ENCODE data around the gene C2orf72. TPM values are rescaled to one million over a fixed set of nuclear protein-coding genes. Genes with fewer than 3 reads are reported as not detected.
"Not testable (repeated sequence)": the region's sequence is repeated elsewhere in the genome, so short reads cannot be mapped to it uniquely, and the experiment has no call there.

Gene C2orf72
- total RNA-seq, 1 experiment from 2014 or later = 3.2 TPM

DNA sequence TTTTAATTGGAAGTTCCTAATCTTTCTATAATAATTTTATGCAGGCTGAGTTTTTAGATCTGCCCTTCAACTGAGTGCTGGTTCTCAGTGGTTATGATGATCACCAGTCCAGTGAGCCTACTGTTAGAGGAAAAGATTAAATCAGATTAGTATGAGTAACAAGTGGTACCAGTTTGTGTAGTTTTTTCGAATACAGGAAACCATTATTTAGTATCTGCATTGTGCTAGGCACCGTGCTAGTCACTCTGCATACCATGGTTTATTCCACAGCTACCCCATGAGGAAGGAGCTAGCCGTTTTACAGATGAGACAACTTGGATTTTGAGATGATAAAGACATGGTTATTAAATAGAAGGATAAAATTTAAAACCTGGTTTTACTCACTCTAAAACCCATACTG, 25.5 kb downstream of the C2orf72 start:
- no peak overlapping the region for H3K4me3 ChIP-seq (ENCODE audit: low read depth in 2 of 2, low read length in 2 of 2)
- intact Hi-C loops (cut with micrococcal nuclease; ENCODE audit: unreplicated experiment) = no loop called here
- DNase-seq (ENCODE audit: low read depth, low spot score) (no peak), ATAC-seq (no peak)
- no peak for TF ChIP-seq POLR2AphosphoS5 (IDR thresholded peaks at IDR 0.05; ENCODE audit: low read depth, low read length)
- H3K36me3 ChIP-seq (ENCODE audit: control insufficient read depth, insufficient read depth, low read length) = peaks cover 53% of the 10 kb centered on the region
- H3K27ac ChIP-seq (ENCODE audit: low read length) = no peak overlapping the region
- H3K9me3 ChIP-seq (ENCODE audit: control insufficient read depth, insufficient read depth, low read depth, low read length) = no peaks in the 10 kb centered on the region
- ChIA-PET POLR2A (no interaction called here), CTCF (interaction anchor here (0.7 kb wide), 1 partner anchor 10 kb away, joined by 3 read pairs; no protein-coding TSS in a partner anchor)
- no peaks in the 10 kb centered on the region for H3K27me3 ChIP-seq (ENCODE audit: control insufficient read depth, insufficient read depth, low read length)
- no TSS peak for BruUV-seq (replicated peaks)
- H3K4me1 ChIP-seq (ENCODE audit: control insufficient read depth, insufficient read depth, low read length) = peaks cover 31% of the 10 kb centered on the region
- in situ Hi-C loops (cut with HindIII; ENCODE audit: low pct_unique_long_range_greater_than_20kb, low sequenced_read_pairs) = no loop called here

DNA sequence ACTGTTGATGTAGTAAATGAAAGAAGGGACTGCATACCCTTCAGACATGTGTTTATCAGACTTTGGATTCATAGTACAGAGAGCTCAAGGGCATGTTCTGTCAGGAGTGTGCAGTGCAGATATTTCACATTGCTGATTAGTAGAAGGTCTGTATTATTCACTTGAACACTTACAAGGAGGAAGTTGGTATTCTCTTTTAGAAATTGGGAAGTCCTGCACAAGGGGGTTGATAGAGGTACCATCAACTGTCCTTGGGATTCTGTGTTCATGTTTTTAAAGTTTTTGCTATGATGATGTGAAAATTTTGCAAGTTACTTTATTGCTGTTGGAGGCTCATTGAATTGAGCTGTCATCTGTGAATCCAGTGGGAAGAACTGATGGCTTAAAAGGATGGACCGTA, 26.0 kb downstream of the C2orf72 start:
- DNase-seq (ENCODE audit: low read depth, low spot score) = no peak
- Histone ChIP-seq H3K9me3 (ENCODE audit: control insufficient read depth, insufficient read depth, low read depth, low read length) (no peaks in the 10 kb centered on the region), H3K4me1 (ENCODE audit: control insufficient read depth, insufficient read depth, low read length) (peaks cover 31% of the 10 kb centered on the region), H3K27ac (ENCODE audit: low read length) (no peak overlapping the region), H3K36me3 (ENCODE audit: control insufficient read depth, insufficient read depth, low read length) (peaks cover 51% of the 10 kb centered on the region), H3K4me3 (ENCODE audit: low read depth in 2 of 2, low read length in 2 of 2) (no peak overlapping the region), H3K27me3 (ENCODE audit: control insufficient read depth, insufficient read depth, low read length) (no peaks in the 10 kb centered on the region)
- intact Hi-C loops (cut with micrococcal nuclease; ENCODE audit: unreplicated experiment) (no loop called here), in situ Hi-C loops (cut with HindIII; ENCODE audit: low pct_unique_long_range_greater_than_20kb, low sequenced_read_pairs) (no loop called here)
- no peak for ATAC-seq
- BruUV-seq (replicated peaks) = no TSS peak
- CTCF ChIA-PET = no interaction called here
- TF ChIP-seq TCF7L2 (IDR thresholded peaks at IDR 0.05; ENCODE audit: low read depth, low read length) = no peak
- TF ChIP-seq POLR2AphosphoS5 (IDR thresholded peaks at IDR 0.05; ENCODE audit: low read depth, low read length) = no peak
- TF ChIP-seq, protein P1, sequence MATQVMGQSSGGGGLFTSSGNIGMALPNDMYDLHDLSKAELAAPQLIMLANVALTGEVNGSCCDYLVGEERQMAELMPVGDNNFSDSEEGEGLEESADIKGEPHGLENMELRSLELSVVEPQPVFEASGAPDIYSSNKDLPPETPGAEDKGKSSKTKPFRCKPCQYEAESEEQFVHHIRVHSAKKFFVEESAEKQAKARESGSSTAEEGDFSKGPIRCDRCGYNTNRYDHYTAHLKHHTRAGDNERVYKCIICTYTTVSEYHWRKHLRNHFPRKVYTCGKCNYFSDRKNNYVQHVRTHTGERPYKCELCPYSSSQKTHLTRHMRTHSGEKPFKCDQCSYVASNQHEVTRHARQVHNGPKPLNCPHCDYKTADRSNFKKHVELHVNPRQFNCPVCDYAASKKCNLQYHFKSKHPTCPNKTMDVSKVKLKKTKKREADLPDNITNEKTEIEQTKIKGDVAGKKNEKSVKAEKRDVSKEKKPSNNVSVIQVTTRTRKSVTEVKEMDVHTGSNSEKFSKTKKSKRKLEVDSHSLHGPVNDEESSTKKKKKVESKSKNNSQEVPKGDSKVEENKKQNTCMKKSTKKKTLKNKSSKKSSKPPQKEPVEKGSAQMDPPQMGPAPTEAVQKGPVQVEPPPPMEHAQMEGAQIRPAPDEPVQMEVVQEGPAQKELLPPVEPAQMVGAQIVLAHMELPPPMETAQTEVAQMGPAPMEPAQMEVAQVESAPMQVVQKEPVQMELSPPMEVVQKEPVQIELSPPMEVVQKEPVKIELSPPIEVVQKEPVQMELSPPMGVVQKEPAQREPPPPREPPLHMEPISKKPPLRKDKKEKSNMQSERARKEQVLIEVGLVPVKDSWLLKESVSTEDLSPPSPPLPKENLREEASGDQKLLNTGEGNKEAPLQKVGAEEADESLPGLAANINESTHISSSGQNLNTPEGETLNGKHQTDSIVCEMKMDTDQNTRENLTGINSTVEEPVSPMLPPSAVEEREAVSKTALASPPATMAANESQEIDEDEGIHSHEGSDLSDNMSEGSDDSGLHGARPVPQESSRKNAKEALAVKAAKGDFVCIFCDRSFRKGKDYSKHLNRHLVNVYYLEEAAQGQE (IDR thresholded peaks at IDR 0.05; ENCODE audit: insufficient read depth in 1 of 2, low read depth in 2 of 2, low read length in 1 of 2) = no peak
- TF ChIP-seq SIN3A (IDR thresholded peaks at IDR 0.05; ENCODE audit: borderline replicate concordance, insufficient read depth, low read depth, low read length) = no peak
- TF ChIP-seq, protein P2, sequence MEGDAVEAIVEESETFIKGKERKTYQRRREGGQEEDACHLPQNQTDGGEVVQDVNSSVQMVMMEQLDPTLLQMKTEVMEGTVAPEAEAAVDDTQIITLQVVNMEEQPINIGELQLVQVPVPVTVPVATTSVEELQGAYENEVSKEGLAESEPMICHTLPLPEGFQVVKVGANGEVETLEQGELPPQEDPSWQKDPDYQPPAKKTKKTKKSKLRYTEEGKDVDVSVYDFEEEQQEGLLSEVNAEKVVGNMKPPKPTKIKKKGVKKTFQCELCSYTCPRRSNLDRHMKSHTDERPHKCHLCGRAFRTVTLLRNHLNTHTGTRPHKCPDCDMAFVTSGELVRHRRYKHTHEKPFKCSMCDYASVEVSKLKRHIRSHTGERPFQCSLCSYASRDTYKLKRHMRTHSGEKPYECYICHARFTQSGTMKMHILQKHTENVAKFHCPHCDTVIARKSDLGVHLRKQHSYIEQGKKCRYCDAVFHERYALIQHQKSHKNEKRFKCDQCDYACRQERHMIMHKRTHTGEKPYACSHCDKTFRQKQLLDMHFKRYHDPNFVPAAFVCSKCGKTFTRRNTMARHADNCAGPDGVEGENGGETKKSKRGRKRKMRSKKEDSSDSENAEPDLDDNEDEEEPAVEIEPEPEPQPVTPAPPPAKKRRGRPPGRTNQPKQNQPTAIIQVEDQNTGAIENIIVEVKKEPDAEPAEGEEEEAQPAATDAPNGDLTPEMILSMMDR (IDR thresholded peaks at IDR 0.05) = no peak
- POLR2A ChIA-PET = no interaction called here

GRCh38 chr2:231065966-231066365, 28.6 kb downstream of the C2orf72 start:
- Histone ChIP-seq H3K9me3 (ENCODE audit: control insufficient read depth, insufficient read depth, low read depth, low read length) (no peaks in the 10 kb centered on the region), H3K4me1 (ENCODE audit: control insufficient read depth, insufficient read depth, low read length) (peaks cover 14% of the 10 kb centered on the region), H3K27ac (ENCODE audit: low read length) (no peak overlapping the region), H3K27me3 (ENCODE audit: control insufficient read depth, insufficient read depth, low read length) (no peaks in the 10 kb centered on the region), H3K4me3 (ENCODE audit: low read depth in 2 of 2, low read length in 2 of 2) (no peak overlapping the region), H3K36me3 (ENCODE audit: control insufficient read depth, insufficient read depth, low read length) (peaks cover 67% of the 10 kb centered on the region)
- TF ChIP-seq, protein P2 (IDR thresholded peaks at IDR 0.05) = no peak
- TF ChIP-seq, protein P1 (IDR thresholded peaks at IDR 0.05; ENCODE audit: insufficient read depth in 1 of 2, low read depth in 2 of 2, low read length in 1 of 2) = no peak
- TF ChIP-seq TCF7L2 (IDR thresholded peaks at IDR 0.05; ENCODE audit: low read depth, low read length) (no peak), POLR2AphosphoS5 (IDR thresholded peaks at IDR 0.05; ENCODE audit: low read depth, low read length) (no peak), SIN3A (IDR thresholded peaks at IDR 0.05; ENCODE audit: borderline replicate concordance, insufficient read depth, low read depth, low read length) (no peak)
- ATAC-seq (no peak), DNase-seq (ENCODE audit: low read depth, low spot score) (no peak)
- CTCF ChIA-PET = no interaction called here
- in situ Hi-C loops (cut with HindIII; ENCODE audit: low pct_unique_long_range_greater_than_20kb, low sequenced_read_pairs) (no loop called here), intact Hi-C loops (cut with micrococcal nuclease; ENCODE audit: unreplicated experiment) (no loop called here)
- BruUV-seq (replicated peaks) = no TSS peak
- POLR2A ChIA-PET = no interaction called here

DNA sequence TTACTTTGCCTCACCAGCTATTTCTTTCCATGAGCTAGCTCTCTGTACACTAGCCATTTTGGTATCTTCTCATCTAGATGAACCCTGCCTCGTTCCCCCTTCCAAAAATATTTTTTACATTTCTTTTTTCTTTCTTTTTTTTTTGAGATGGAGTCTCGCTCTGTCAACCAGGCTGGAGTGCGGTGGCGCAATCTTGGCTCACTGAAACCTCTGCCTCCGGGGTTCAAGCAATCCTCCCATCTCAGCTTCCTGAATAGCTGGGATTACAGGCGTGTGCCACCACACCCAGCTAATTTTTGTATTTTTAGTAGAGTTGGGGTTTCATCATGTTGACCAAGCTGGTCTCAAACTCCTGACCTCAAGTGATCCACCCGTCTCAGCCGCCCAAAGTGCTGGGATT, 30.2 kb downstream of the C2orf72 start:
- in situ Hi-C loops (cut with HindIII; ENCODE audit: low pct_unique_long_range_greater_than_20kb, low sequenced_read_pairs); ATAC-seq; BruUV-seq (replicated peaks); intact Hi-C loops (cut with micrococcal nuclease; ENCODE audit: unreplicated experiment); H3K27me3 ChIP-seq (ENCODE audit: control insufficient read depth, insufficient read depth, low read length); CTCF ChIA-PET; H3K9me3 ChIP-seq (ENCODE audit: control insufficient read depth, insufficient read depth, low read depth, low read length); H3K4me3 ChIP-seq (ENCODE audit: low read depth in 2 of 2, low read length in 2 of 2); DNase-seq (ENCODE audit: low read depth, low spot score); H3K27ac ChIP-seq (ENCODE audit: low read length): not testable (repeated sequence)
- peaks cover 11% of the 10 kb centered on the region for H3K4me1 ChIP-seq (ENCODE audit: control insufficient read depth, insufficient read depth, low read length)
- POLR2A ChIA-PET = interaction anchor here (0.7 to 0.9 kb wide), 2 partner anchors 9 to 126 kb away, joined by 3 to 8 read pairs; no protein-coding TSS in a partner anchor
- peaks cover 72% of the 10 kb centered on the region for H3K36me3 ChIP-seq (ENCODE audit: control insufficient read depth, insufficient read depth, low read length)

Measured in Panc1 (cell line).